Right lobe of liver (tissue), 6 donors: Measurements from ENCODE around the gene SLFN11. TPM values are rescaled to one million over a fixed set of nuclear protein-coding genes. Genes with fewer than 3 reads are reported as not detected.

Experiments
- ATAC-seq, 4 donors: fragments of 200-7000 bp; cut with Tn5 transposase; one replicate each; pipeline ENCODE4 v1.9.1; 2020; ENCODE audit warnings: mild to moderate bottlenecking in 4 of 4, moderate library complexity in 4 of 4
- DNase-seq, 3 donors: peaks; one replicate each; pipeline ENCODE4 v3.0.0-alpha.2; 2020
- H3K27ac ChIP-seq, 3 donors: fragments of 200-600 bp; one replicate each; pipeline ENCODE4 v1.8.0; 2022
- H3K27me3 ChIP-seq, 2 donors: fragments of 200-600 bp; one replicate each; pipeline ENCODE4 v1.8.0; 2022
- H3K36me3 ChIP-seq, 4 donors: fragments of 200-600 bp; sonication (generic) in 1 of 4; one replicate each; pipeline versions ENCODE4 v1.5.1 to v1.8.0; 2017 to 2022; ENCODE audit warnings: control low read depth in 1 of 4
- H3K4me1 ChIP-seq, 4 donors: fragments of 200-600 bp; sonication (generic) in 1 of 4; one replicate each; pipeline versions ENCODE4 v1.5.1 to v1.8.0; 2017 to 2022; ENCODE audit warnings: control low read depth in 1 of 4
- H3K4me3 ChIP-seq, 3 donors: fragments of 200-600 bp; one replicate each; pipeline ENCODE4 v1.8.0; 2022
- H3K9me3 ChIP-seq, 4 donors: fragments of 200-600 bp; sonication (generic) in 1 of 4; one replicate each; pipeline versions ENCODE4 v1.5.1 to v1.8.0; 2017 to 2022; ENCODE audit warnings: control low read depth in 1 of 4
- POLR2A ChIP-seq: fragments of 450-650 bp; IDR thresholded peaks from one replicate; pipeline ENCODE4 v1.6.1; 2017; ENCODE audit warnings: antibody characterized with exemption, mild to moderate bottlenecking
- WGBS: methylation state at CpG from one replicate; pipeline ENCODE4 v1.1.6; 2018; ENCODE audit warnings: low coverage, low lambda C conversion rate; ENCODE audit not compliant: insufficient coverage; ENCODE audit errors: missing lambda C conversion rate; 5-methylcytosine and 5-hydroxymethylcytosine counted together
- intact Hi-C, 2 donors: fragments of 100-400 bp; cut with DNase I; formaldehyde crosslinking; loops; one replicate each; pipeline versions ENCODE4 v1.11.2 to v1.14.1; 2022
- total RNA-seq, 6 experiments: library from RNA; depleted of rRNA in 2 of 6; stranded (reverse); fragments of >200 nt in 2 of 6; fragmentation: NEBNext Ultra II Directional in 3 of 6; extraction: Animal tissue kit (Norgen Biotek cat#: 25700) in 3 of 6; gene quantifications; one replicate each; pipeline versions ENCODE4 v1.1.0 to v1.2.4, GENCODE V29; 2016 to 2023
- TF ChIP-seq, protein P1 (sequence below), 4 donors: fragments of 200-600 bp in 3 of 4; fragments of 450-650 bp in 1 of 4; IDR thresholded peaks; one replicate each; pipeline versions ENCODE4 v1.5.1 to v1.8.0; 2016 to 2022; ENCODE audit warnings: antibody characterized with exemption in 4 of 4, mild to moderate bottlenecking in 2 of 4
- donor health status: DM: no; HTN: yes; CAD: no.
- donor health status: DM: no; HTN: no; CAD: no.
- donor health status: DM: no; HTN: no; CAD: no.
- donor health status: DM: no; HTN: yes; CAD: no.
- donor health status: DM: no; HTN: yes; CAD: no.

The SLFN11 gene
- total RNA-seq, 6 experiments from 2014 or later = 1.4 to 8.9 (median 6.0) TPM

DNA sequence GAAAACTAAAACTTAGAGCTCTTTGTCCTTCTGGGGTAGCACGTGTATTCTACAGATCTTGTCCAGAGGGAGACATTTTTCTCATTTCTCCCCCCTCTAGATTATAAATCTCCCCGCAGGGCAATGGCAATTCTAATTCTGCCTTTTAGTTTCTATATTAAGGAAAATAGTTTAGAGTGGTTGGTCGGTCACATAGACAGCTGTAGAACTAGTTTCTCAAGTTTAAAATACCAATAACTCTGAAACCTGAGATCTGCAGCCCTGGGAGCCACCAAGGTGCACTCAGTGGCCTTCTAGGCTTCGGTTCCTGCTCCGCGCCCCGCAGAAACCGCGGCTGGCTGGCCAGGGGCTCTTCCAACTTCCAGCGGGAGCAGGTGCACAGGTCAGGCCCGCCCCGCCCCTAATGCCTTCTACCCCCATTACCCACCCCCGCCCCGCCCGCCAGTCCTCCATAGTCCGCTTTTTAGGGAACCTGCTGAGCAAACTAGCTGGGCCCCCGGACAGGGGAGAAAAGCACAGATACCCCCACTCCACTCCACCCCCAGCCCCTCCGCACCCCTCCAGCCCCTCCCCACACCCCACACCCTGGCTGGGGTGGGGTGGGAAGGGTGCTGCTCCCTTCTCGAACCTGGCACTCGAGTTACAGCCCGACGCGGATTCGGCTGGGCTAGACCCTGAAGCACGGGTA lies 431 bp downstream of the SLFN11 start:
- TF ChIP-seq, protein P1, sequence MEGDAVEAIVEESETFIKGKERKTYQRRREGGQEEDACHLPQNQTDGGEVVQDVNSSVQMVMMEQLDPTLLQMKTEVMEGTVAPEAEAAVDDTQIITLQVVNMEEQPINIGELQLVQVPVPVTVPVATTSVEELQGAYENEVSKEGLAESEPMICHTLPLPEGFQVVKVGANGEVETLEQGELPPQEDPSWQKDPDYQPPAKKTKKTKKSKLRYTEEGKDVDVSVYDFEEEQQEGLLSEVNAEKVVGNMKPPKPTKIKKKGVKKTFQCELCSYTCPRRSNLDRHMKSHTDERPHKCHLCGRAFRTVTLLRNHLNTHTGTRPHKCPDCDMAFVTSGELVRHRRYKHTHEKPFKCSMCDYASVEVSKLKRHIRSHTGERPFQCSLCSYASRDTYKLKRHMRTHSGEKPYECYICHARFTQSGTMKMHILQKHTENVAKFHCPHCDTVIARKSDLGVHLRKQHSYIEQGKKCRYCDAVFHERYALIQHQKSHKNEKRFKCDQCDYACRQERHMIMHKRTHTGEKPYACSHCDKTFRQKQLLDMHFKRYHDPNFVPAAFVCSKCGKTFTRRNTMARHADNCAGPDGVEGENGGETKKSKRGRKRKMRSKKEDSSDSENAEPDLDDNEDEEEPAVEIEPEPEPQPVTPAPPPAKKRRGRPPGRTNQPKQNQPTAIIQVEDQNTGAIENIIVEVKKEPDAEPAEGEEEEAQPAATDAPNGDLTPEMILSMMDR (IDR thresholded peaks at IDR 0.05) = no peak
- no peak for TF ChIP-seq POLR2A
- DNase-seq = peak in 1 of 3 donors; percentile 31
- Histone ChIP-seq H3K4me1 (no peaks in the 10 kb centered on the region), H3K4me3 (peak overlapping the region; percentile 32 to 43 (median 41)), H3K9me3 (no peaks in the 10 kb centered on the region), H3K27ac (peak overlapping the region; percentile 21 to 88 (median 63)), H3K36me3 (no peaks in the 10 kb centered on the region), H3K27me3 (peaks cover 0 to 16% of the 10 kb centered on the region in 2 donors)
- intact Hi-C loops = no loop called here
- ATAC-seq = peak; percentile 6 to 21 (median 14)
- 12% methylated on average over 7 of the region's 25 CpGs for WGBS

DNA sequence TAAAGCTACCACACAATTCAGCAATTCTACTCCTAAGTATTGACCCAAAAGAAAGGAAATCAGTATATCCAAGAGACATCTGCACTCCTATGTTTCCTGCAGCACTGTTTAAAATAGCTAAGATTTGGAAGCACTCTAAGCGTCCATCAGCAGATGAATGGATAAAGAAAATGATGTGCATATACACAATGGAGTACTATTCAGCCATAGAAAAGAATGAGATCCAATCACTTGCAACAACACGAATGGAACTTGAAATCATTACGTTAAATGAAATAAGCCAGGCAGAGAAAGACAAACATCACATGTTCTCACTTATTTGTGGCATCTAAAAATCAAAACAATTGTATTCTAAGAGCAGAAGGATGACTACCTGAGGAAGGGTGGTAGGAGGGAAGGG lies 1.5 kb downstream of the SLFN11 start:
- intact Hi-C loops = no loop called here
- Histone ChIP-seq H3K9me3 (no peaks in the 10 kb centered on the region), H3K4me3 (no peak overlapping the region), H3K27ac (no peak overlapping the region), H3K36me3 (no peaks in the 10 kb centered on the region), H3K27me3 (peaks cover 0 to 16% of the 10 kb centered on the region in 2 donors), H3K4me1 (no peaks in the 10 kb centered on the region)
- 57% methylated on average over 3 of the region's 3 CpGs for WGBS
- no peak for TF ChIP-seq POLR2A
- DNase-seq = no peak
- ATAC-seq = no peak

DNA sequence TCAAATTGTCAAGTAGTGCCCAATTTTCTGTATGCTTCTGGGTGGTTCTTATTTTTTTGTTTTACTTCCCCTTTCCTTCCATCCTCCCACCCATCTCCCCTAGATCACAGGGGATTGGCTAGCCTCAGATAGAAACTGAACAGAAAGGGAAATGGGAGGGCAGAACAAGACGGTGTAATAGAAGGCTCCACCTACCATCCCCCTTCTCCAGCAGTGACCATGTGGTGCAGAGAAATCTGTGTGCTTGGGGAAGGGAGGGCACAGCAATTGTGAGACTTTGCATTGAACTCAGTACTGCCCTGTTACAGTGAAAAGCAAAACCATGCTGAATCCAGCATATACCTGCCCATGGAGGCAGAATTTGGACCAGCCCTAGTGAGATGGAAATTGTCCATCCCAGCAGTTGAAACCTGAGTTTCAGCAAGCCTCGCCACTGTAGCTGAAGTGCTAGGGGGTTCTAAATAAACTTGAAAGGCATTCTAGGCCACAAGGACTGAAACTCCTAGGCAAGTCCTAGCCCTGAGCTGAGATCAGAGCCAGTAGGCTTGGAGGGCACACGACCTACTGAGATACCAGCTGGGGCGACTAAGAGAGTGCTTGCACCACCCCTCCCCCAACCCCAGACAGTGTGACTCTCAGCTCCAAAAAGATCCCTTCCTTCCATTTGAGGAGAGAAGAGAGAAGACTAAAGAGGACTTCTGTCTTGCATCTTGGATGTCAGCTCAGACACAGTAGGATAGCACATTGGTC lies 5.2 kb downstream of the SLFN11 start:
- Histone ChIP-seq H3K36me3 (no peaks in the 10 kb centered on the region), H3K4me1 (no peaks in the 10 kb centered on the region), H3K4me3 (no peak overlapping the region), H3K27ac (no peak overlapping the region), H3K9me3 (no peaks in the 10 kb centered on the region), H3K27me3 (peaks cover 0 to 7% of the 10 kb centered on the region in 2 donors)
- DNase-seq = no peak
- intact Hi-C loops = no loop called here
- TF ChIP-seq POLR2A = no peak
- TF ChIP-seq, protein P1 (IDR thresholded peaks at IDR 0.05) = no peak
- WGBS = 38% methylated on average over 3 of the region's 4 CpGs
- ATAC-seq = peak; percentile 70 to 90 (median 80)

DNA sequence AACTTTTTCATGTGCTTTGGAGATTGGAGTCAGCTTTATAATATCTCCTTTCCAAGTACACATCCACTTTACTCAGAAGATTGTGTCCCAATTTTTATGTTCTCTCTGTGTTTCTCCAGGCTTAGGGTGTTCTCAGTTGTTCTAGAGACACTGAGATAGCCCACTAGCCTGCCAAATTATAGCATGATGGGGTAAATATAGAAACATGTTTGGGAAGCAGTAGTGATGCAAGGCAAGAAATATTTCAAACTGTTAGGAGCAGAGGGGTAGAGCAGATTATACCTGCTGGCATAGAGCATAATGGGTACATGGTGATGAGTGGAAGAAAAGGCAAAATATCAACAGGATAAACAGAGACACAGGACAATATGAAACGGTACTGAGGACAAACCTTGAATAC lies 12.4 kb downstream of the SLFN11 start:
- WGBS = 36% methylated on average over 1 of the region's 1 CpG
- no peaks in the 10 kb centered on the region for H3K36me3 ChIP-seq
- TF ChIP-seq, protein P1 (IDR thresholded peaks at IDR 0.05) = no peak
- no peak for TF ChIP-seq POLR2A

DNA sequence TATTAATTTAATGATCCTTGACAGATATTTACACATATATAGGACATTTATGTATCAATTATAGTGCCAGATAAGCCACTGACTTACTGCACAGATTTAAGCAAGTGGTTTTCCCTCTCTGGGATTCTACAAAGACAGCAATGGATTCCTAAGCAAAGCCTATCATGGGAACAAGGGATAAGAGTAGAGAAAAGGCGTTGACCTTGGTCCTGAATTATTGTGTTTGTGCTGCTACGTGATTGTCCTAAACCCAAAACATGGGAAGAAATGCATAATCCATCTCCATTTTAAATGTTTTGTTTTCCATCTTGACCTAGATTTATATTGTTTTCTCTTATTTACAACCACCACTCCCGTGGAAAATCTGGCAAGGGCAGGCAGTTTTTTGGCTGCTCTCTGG lies 14.0 kb downstream of the SLFN11 start:
- no peaks in the 10 kb centered on the region for H3K36me3 ChIP-seq
- WGBS = 47% methylated on average over 3 of the region's 3 CpGs

More for the DNA sequence above, 12.4 kb downstream of the SLFN11 start:
- DNase-seq = no peak
- Histone ChIP-seq H3K27ac (no peak overlapping the region), H3K4me1 (no peaks in the 10 kb centered on the region), H3K9me3 (no peaks in the 10 kb centered on the region), H3K27me3 (no peaks in the 10 kb centered on the region), H3K4me3 (no peak overlapping the region)
- ATAC-seq = no peak
- intact Hi-C loops = no loop called here

More for the DNA sequence above, 14.0 kb downstream of the SLFN11 start:
- ATAC-seq (no peak), DNase-seq (no peak)
- TF ChIP-seq, protein P1 (IDR thresholded peaks at IDR 0.05) = no peak
- Histone ChIP-seq H3K27ac (no peak overlapping the region), H3K4me3 (no peak overlapping the region), H3K27me3 (no peaks in the 10 kb centered on the region), H3K9me3 (no peaks in the 10 kb centered on the region), H3K4me1 (no peaks in the 10 kb centered on the region)
- intact Hi-C loops = no loop called here
